Adrenal gland (tissue), 12 donors: ENCODE results near the gene SLC5A11. TPM values are rescaled to one million over a fixed set of nuclear protein-coding genes. Genes with fewer than 3 reads are reported as not detected.
"Not testable (repeated sequence)": the region's sequence is repeated elsewhere in the genome, so short reads cannot be mapped to it uniquely, and the experiment has no call there.

Experiments
- DNase-seq, 7 donors: peaks; one replicate each; pipeline ENCODE4 v3.0.0-alpha.2; 2019 to 2020
- H3K27ac ChIP-seq, 5 donors: fragments of 200-600 bp; sonication (generic) in 4 of 5; 1 replicate in 3 of 5; 2 replicates in 2 of 5; pipeline versions ENCODE4 v1.5.1 to v1.8.0; 2016 to 2020; ENCODE audit warnings: mild to moderate bottlenecking in 1 of 5
- H3K27me3 ChIP-seq: fragments of 200-600 bp; 2 replicates; pipeline ENCODE4 v1.8.0; 2021
- H3K36me3 ChIP-seq, 2 donors: fragments of 200-600 bp; replicated peaks in 1 of 2; 1 replicate in 1 of 2; 2 replicates in 1 of 2; pipeline versions ENCODE4 v1.5.1 to v1.8.0; 2018 to 2022
- H3K4me1 ChIP-seq, 2 donors: fragments of 200-600 bp; replicated peaks in 1 of 2; 1 replicate in 1 of 2; 2 replicates in 1 of 2; pipeline versions ENCODE4 v1.5.1 to v1.8.0; 2018 to 2021
- H3K4me3 ChIP-seq, 4 donors: fragments of 200-600 bp; sonication (generic) in 3 of 4; one replicate each; pipeline ENCODE4 v1.5.1; 2016 to 2018
- H3K9me3 ChIP-seq, 3 donors: fragments of 200-600 bp; sonication (generic) in 1 of 3; replicated peaks in 1 of 3; 1 replicate in 2 of 3; 2 replicates in 1 of 3; pipeline versions ENCODE4 v1.5.1 to v1.8.0; 2016 to 2021
- CTCF ChIP-seq, 6 experiments: fragments of 450-650 bp in 4 of 6; fragments of 200-600 bp in 2 of 6; sonication (generic) in 1 of 6; IDR thresholded peaks; 1 replicate in 5 of 6; 2 replicates in 1 of 6; pipeline versions ENCODE4 v1.5.1 to v1.8.0; 2016 to 2021; ENCODE audit warnings: antibody characterized with exemption in 6 of 6, mild to moderate bottlenecking in 2 of 6, moderate library complexity in 1 of 6
- POLR2A ChIP-seq, 2 donors: fragments of 450-650 bp; IDR thresholded peaks; one replicate each; pipeline ENCODE4 v1.6.1; 2017; ENCODE audit warnings: antibody characterized with exemption in 2 of 2, mild to moderate bottlenecking in 2 of 2, moderate library complexity in 1 of 2
- WGBS, 4 donors: extraction: QIAGEN DNeasy Blood & Tissue Kit in 2 of 4; methylation state at CpG; one replicate each; pipeline versions ENCODE4 v1.1.5 to v1.1.7; 2013 to 2017; 5-methylcytosine and 5-hydroxymethylcytosine counted together
- intact Hi-C, 2 donors: fragments of 100-400 bp; cut with DNase I; formaldehyde crosslinking; loops; one replicate each; pipeline versions ENCODE4 v1.14.1 to v1.15.0; 2022 to 2023
- polyA plus RNA-seq, 3 donors: library from polyadenylated mRNA; stranded (reverse); fragments of 200-250 nt in 2 of 3; fragments of 350-450 nt in 1 of 3; fragmentation: Illumina TruSeq in 1 of 3; extraction: RNeasy Lipid Tissue Mini Kit (QIAGEN cat#74804) in 1 of 3; gene quantifications; one replicate each; pipeline ENCODE4 v1.2.3, GENCODE V29; 2013 to 2014
- total RNA-seq, 9 donors: library from RNA; depleted of rRNA in 4 of 9; stranded (reverse); fragments of >200 nt in 4 of 9; fragments of 120-200 nt in 1 of 9; fragmentation: NEBNext Ultra II Directional in 1 of 9; extraction: Animal tissue kit (Norgen Biotek cat#: 25700) in 1 of 9; gene quantifications; one replicate each; pipeline versions ENCODE4 v1.1.0 to v1.2.4, GENCODE V29; 2013 to 2023
- donor health status: healthy with polysubstance abuse.
- donor health status: Bipolar disorder and iron deficiency.
- donor health status: DM: yes; HTN: yes; CAD: no.
- donor health status: DM: no; HTN: no; CAD: no.
- donor health status: DM: no; HTN: no; CAD: no.
- donor health status: DM: yes; HTN: yes; CAD: no.

Gene SLC5A11
- total and polyA plus RNA-seq, 12 donors: 0.17 to 0.57 (median 0.43) TPM; not detected in 8

GRCh38 chr16:24841291-24841690, 4.5 kb upstream of the SLC5A11 start:
- no peaks in the 10 kb centered on the region for H3K27me3 ChIP-seq
- intact Hi-C loops: no loop called here
- no peaks in the 10 kb centered on the region for H3K36me3 ChIP-seq
- H3K4me3 ChIP-seq: no peak overlapping the region
- TF ChIP-seq CTCF (IDR thresholded peaks at IDR 0.05) (no peak), POLR2A (IDR thresholded peaks at IDR 0.05) (no peak)
- H3K4me1 ChIP-seq: peaks cover 6 to 7% of the 10 kb centered on the region in 2 donors
- no peak for DNase-seq
- no peak overlapping the region for H3K27ac ChIP-seq
- H3K9me3 ChIP-seq: no peaks in the 10 kb centered on the region

- Histone ChIP-seq H3K27me3 (no peaks in the 10 kb centered on the region), H3K4me1 (peaks cover 0 to under 1% of the 10 kb centered on the region in 2 donors), H3K9me3 (no peaks in the 10 kb centered on the region), H3K36me3 (no peaks in the 10 kb centered on the region), H3K27ac (no peak overlapping the region), H3K4me3 (no peak overlapping the region)
- intact Hi-C loops: no loop called here
- TF ChIP-seq POLR2A (IDR thresholded peaks at IDR 0.05) (no peak), CTCF (IDR thresholded peaks at IDR 0.05) (no peak)
- WGBS, 4 donors: 79 to 83% (median 80%) methylated on average over 14 to 17 of the region's 17 CpGs
- peak in 1 of 7 donors; percentile 39 for DNase-seq
Observed at GRCh38 chr16:24844101-24845030, 1.4 kb upstream of the SLC5A11 start.

DNA sequence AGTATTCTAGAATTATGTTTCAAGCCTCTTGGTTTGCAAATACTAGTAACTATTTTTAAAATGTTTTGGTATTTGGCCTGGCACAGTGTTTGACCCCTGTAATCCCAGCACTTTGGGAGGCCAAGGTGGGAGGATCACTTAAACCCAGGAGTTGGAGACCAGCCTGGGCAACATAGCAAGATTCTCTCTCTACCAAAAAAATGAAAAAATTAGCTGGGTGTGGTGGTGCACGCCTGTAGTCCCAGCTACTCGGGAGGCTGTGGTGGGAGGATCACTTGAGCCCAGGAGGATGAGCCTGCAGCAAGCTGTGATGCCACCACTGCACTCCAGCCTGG, 765 bp upstream of the SLC5A11 start:
- DNase-seq, H3K4me1 ChIP-seq, H3K36me3 ChIP-seq, H3K27ac ChIP-seq, H3K27me3 ChIP-seq, H3K9me3 ChIP-seq, H3K4me3 ChIP-seq, intact Hi-C loops: not testable (repeated sequence)
- WGBS, 4 donors: 86 to 96% (median 92%) methylated on average over 2 of the region's 2 CpGs

- Histone ChIP-seq H3K36me3 (no peaks in the 10 kb centered on the region), H3K27ac (no peak overlapping the region), H3K9me3 (no peaks in the 10 kb centered on the region), H3K4me3 (no peak overlapping the region), H3K4me1 (no peaks in the 10 kb centered on the region), H3K27me3 (no peaks in the 10 kb centered on the region)
- DNase-seq: no peak
- no peak for TF ChIP-seq POLR2A (IDR thresholded peaks at IDR 0.05)
- no peak for TF ChIP-seq CTCF (IDR thresholded peaks at IDR 0.05)
- intact Hi-C loops: no loop called here
- WGBS, 4 donors: 55 to 74% (median 61%) methylated on average over 8 of the region's 8 CpGs
Observed at GRCh38 chr16:24846548-24847357, 990 bp downstream of the SLC5A11 start.
